Measurements from ENCODE around the gene TMEM259. TPM values are rescaled to one million over a fixed set of nuclear protein-coding genes. Genes with fewer than 3 reads are reported as not detected.

TMEM259 gene
- total RNA-seq, 1 donor from 2014 or later, result 120 TPM

- no peaks in the 10 kb centered on the region for H3K9me3 Mint-ChIP-seq (ENCODE audit: low read depth)
- peaks cover 3% of the 10 kb centered on the region for H3K4me1 Mint-ChIP-seq (ENCODE audit: low read depth)
- peaks cover 8% of the 10 kb centered on the region for H3K27me3 Mint-ChIP-seq (ENCODE audit: low read depth)
- no peak overlapping the region for H3K4me3 Mint-ChIP-seq (ENCODE audit: unreplicated experiment)
- no peak for TF ChIP-seq CTCF (IDR thresholded peaks at IDR 0.05)
- H3K27ac Mint-ChIP-seq (ENCODE audit: unreplicated experiment), result no peak overlapping the region
- peaks cover 6% of the 10 kb centered on the region for H3K36me3 Mint-ChIP-seq (ENCODE audit: low read depth)
- DNase-seq (ENCODE audit: low spot score), result no peak
These were observed 28.3 kb downstream of the TMEM259 start for GRCh38 chr19:992670-993055.

GRCh38 chr19:991932-992669, 28.8 kb downstream of the TMEM259 start:
- Mint-ChIP-seq H3K36me3 (ENCODE audit: low read depth) (peaks cover 6% of the 10 kb centered on the region), H3K27ac (ENCODE audit: unreplicated experiment) (no peak overlapping the region), H3K4me1 (ENCODE audit: low read depth) (peaks cover 3% of the 10 kb centered on the region), H3K4me3 (ENCODE audit: unreplicated experiment) (no peak overlapping the region), H3K9me3 (ENCODE audit: low read depth) (no peaks in the 10 kb centered on the region), H3K27me3 (ENCODE audit: low read depth) (peaks cover 7% of the 10 kb centered on the region)
- DNase-seq (ENCODE audit: low spot score), result peak; percentile 92
- TF ChIP-seq CTCF (IDR thresholded peaks at IDR 0.05), result no peak

- TF ChIP-seq CTCF (IDR thresholded peaks at IDR 0.05), result no peak
- Mint-ChIP-seq H3K27ac (ENCODE audit: unreplicated experiment) (no peak overlapping the region), H3K9me3 (ENCODE audit: low read depth) (no peaks in the 10 kb centered on the region)
These were observed 29.6 kb downstream of the TMEM259 start for GRCh38 chr19:991174-991931.

GRCh38 chr19:990746-991145, 30.2 kb downstream of the TMEM259 start:
- Mint-ChIP-seq H3K27ac (ENCODE audit: unreplicated experiment) (no peak overlapping the region), H3K9me3 (ENCODE audit: low read depth) (no peaks in the 10 kb centered on the region), H3K4me1 (ENCODE audit: low read depth) (no peaks in the 10 kb centered on the region), H3K4me3 (ENCODE audit: unreplicated experiment) (no peak overlapping the region), H3K36me3 (ENCODE audit: low read depth) (peaks cover 10% of the 10 kb centered on the region), H3K27me3 (ENCODE audit: low read depth) (no peaks in the 10 kb centered on the region)
- no peak for TF ChIP-seq CTCF (IDR thresholded peaks at IDR 0.05)
- peak; percentile 90 for DNase-seq (ENCODE audit: low spot score)

More at GRCh38 chr19:991174-991931, 29.6 kb downstream of the TMEM259 start:
- H3K27me3 Mint-ChIP-seq (ENCODE audit: low read depth), result peaks cover under 1% of the 10 kb centered on the region
- no peak overlapping the region for H3K4me3 Mint-ChIP-seq (ENCODE audit: unreplicated experiment)
- H3K36me3 Mint-ChIP-seq (ENCODE audit: low read depth), result peaks cover 10% of the 10 kb centered on the region
- peaks cover 2% of the 10 kb centered on the region for H3K4me1 Mint-ChIP-seq (ENCODE audit: low read depth)
- no peak for DNase-seq (ENCODE audit: low spot score)

- peaks cover 3% of the 10 kb centered on the region for H3K4me1 Mint-ChIP-seq (ENCODE audit: low read depth)
- no peaks in the 10 kb centered on the region for H3K27me3 Mint-ChIP-seq (ENCODE audit: low read depth)
- no peaks in the 10 kb centered on the region for H3K9me3 Mint-ChIP-seq (ENCODE audit: low read depth)
- H3K27ac Mint-ChIP-seq (ENCODE audit: unreplicated experiment), result no peak overlapping the region
- peak; percentile 94 for DNase-seq (ENCODE audit: low spot score)
- peaks cover 10% of the 10 kb centered on the region for H3K36me3 Mint-ChIP-seq (ENCODE audit: low read depth)
- no peak for TF ChIP-seq CTCF (IDR thresholded peaks at IDR 0.05)
- H3K4me3 Mint-ChIP-seq (ENCODE audit: unreplicated experiment), result no peak overlapping the region
These were observed 30.8 kb downstream of the TMEM259 start for GRCh38 chr19:990119-990571.

Measured in chondrocyte (in vitro differentiated cells).